MCF 10A (cell line): ENCODE data around the gene EXT2. TPM values are rescaled to one million over a fixed set of nuclear protein-coding genes. Genes with fewer than 3 reads are reported as not detected.
A peak's percentile ranks its signal among the peaks of the same experiment; 100 is the strongest.

Experiments
- BruUV-seq: library from RNA; stranded (reverse); fragments of 400-500 nt; replicated peaks from 2 replicates; lab custom pipeline; 2021; lab: Mats Ljungman, UMichigan
- CTCF ChIA-PET: fragments of 300-600 bp; sonication (Branson Sonifier 250); formaldehyde crosslinking; extraction: SDS; loops from one replicate; lab custom pipeline; 2021; ENCODE audit warnings: antibody characterized with exemption, inconsistent platforms; lab: Yijun Ruan, JAX
- POLR2A ChIA-PET: fragments of 300-600, 350-650 bp; sonication (Branson Sonifier 250); formaldehyde crosslinking; extraction: SDS; loops from one replicate; lab custom pipeline; 2020; ENCODE audit warnings: antibody characterized with exemption, inconsistent platforms; lab: Yijun Ruan, JAX
- DNase-seq: peaks from one replicate; pipeline ENCODE4 v3.0.0-alpha.2; 2018; ENCODE audit not compliant: unreplicated experiment
- H3K27ac Mint-ChIP-seq: one replicate; pipeline ENCODE4 v1.8.0; 2022; ENCODE audit warnings: mild to moderate bottlenecking, low read depth, mixed read lengths; ENCODE audit not compliant: unreplicated experiment
- H3K27me3 Mint-ChIP-seq: one replicate; pipeline ENCODE4 v1.8.0; 2022; ENCODE audit warnings: mixed read lengths; ENCODE audit not compliant: insufficient read depth, unreplicated experiment
- H3K36me3 Mint-ChIP-seq: one replicate; pipeline ENCODE4 v1.8.0; 2022; ENCODE audit warnings: mild to moderate bottlenecking, moderate library complexity, mixed read lengths; ENCODE audit not compliant: insufficient read depth, unreplicated experiment
- H3K4me1 Mint-ChIP-seq: one replicate; pipeline ENCODE4 v1.8.0; 2022; ENCODE audit warnings: mixed read lengths; ENCODE audit not compliant: insufficient read depth, unreplicated experiment
- H3K4me3 Mint-ChIP-seq: one replicate; pipeline ENCODE4 v1.8.0; 2022; ENCODE audit warnings: mild to moderate bottlenecking, moderate library complexity, mixed read lengths; ENCODE audit not compliant: unreplicated experiment
- H3K9me3 Mint-ChIP-seq: one replicate; pipeline ENCODE4 v1.8.0; 2022; ENCODE audit warnings: mixed read lengths; ENCODE audit not compliant: unreplicated experiment
- intact Hi-C: fragments of 100-400 bp; cut with micrococcal nuclease; formaldehyde crosslinking; loops from 2 replicates; pipeline ENCODE4 v1.14.1; 2022
- total RNA-seq: library from RNA; stranded (reverse); gene quantifications from 2 replicates; pipeline ENCODE4 v1.2.3, GENCODE V29; 2022
- TF ChIP-seq, protein P1 (sequence below): fragments of 200-600 bp; IDR thresholded peaks from one replicate; pipeline ENCODE4 v1.8.0; 2022; ENCODE audit warnings: antibody characterized with exemption, mild to moderate bottlenecking; ENCODE audit not compliant: unreplicated experiment

The EXT2 gene
- total RNA-seq, 1 experiment from 2014 or later, result 73.1 TPM

DNA sequence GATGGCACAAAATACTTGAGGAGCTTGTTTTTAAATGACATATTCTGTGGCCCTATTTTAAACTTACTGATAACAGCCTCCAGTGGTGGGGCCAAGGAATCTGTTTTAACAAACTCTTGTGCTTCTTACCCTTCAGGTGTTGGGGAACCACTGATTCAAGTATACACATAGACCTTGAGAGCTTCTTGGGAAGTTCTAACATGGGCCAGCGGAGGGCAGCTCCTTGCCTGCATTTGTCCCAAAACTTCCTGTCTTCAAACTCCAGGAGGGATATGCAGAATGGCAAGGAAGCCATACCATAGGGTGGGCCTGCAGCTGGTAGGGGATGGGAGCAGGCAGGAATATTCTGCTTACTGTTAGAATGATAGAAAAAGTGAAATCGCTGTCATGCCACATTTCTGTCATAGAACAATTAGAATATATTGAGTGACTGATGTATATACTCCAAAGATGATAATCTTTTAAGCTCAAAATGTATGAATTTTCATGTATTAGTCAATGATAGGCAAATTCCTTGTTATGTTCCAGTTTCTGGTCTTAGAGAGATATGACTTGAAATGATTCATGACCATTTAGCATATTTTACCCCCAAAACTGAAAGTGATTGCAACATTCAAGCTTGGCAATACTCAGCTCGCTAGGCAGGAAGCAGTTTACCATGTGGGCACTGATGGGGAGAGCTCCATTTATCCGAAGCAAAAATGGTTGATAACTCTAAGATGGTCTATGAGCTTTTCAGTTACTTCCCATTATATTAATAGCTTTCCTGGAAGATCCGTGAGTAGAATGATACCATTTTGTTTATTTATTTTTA is 9.2 kb downstream of the EXT2 start:
- TF ChIP-seq, protein P1, sequence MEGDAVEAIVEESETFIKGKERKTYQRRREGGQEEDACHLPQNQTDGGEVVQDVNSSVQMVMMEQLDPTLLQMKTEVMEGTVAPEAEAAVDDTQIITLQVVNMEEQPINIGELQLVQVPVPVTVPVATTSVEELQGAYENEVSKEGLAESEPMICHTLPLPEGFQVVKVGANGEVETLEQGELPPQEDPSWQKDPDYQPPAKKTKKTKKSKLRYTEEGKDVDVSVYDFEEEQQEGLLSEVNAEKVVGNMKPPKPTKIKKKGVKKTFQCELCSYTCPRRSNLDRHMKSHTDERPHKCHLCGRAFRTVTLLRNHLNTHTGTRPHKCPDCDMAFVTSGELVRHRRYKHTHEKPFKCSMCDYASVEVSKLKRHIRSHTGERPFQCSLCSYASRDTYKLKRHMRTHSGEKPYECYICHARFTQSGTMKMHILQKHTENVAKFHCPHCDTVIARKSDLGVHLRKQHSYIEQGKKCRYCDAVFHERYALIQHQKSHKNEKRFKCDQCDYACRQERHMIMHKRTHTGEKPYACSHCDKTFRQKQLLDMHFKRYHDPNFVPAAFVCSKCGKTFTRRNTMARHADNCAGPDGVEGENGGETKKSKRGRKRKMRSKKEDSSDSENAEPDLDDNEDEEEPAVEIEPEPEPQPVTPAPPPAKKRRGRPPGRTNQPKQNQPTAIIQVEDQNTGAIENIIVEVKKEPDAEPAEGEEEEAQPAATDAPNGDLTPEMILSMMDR, result no peak
- Mint-ChIP-seq H3K27me3 (no peaks in the 10 kb centered on the region), H3K4me3 (no peak overlapping the region), H3K4me1 (peaks cover 11% of the 10 kb centered on the region), H3K27ac (no peak overlapping the region), H3K36me3 (peaks cover 22% of the 10 kb centered on the region), H3K9me3 (no peaks in the 10 kb centered on the region)
- ChIA-PET CTCF (interaction anchor here (0.8 to 5.1 kb wide), 7 partner anchors 10 to 452 kb away, joined by 4 to 57 read pairs (median 5); partner anchors contain the start of gene EXT2), POLR2A (interaction anchor here (0.6 to 1.9 kb wide), 3 partner anchors 10 to 221 kb away, joined by 3 to 13 read pairs (median 3); partner anchors contain the start of gene EXT2)
- intact Hi-C loops, result no loop called here
- peak; percentile 2 for DNase-seq
- BruUV-seq, result no TSS peak

DNA sequence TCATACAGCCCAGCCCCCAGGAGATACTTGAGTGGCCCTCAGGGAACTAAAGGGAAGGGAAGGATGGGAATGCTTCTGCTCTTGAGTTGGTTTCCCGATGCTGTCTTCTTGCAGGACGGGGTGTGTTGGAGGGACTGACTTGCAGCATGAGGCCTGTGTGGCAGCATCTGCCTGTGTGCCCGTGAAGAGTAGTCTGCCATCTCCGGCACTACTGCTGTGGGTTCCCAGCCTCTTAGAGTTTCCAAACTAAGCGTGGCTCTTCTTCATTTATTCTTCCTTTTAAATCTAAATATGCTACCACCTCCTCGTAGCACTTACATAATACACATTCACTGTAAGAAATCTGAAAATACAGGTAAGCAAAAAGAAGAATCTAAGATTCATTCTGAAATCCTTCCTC is 12.8 kb downstream of the EXT2 start:
- no peaks in the 10 kb centered on the region for H3K9me3 Mint-ChIP-seq
- H3K36me3 Mint-ChIP-seq, result peaks cover 42% of the 10 kb centered on the region
- H3K4me3 Mint-ChIP-seq, result no peak overlapping the region
- no TSS peak for BruUV-seq
- H3K27me3 Mint-ChIP-seq, result no peaks in the 10 kb centered on the region
- intact Hi-C loops, result no loop called here
- H3K4me1 Mint-ChIP-seq, result peaks cover 13% of the 10 kb centered on the region
- peak overlapping the region; percentile 51 for H3K27ac Mint-ChIP-seq
- TF ChIP-seq, protein P1, result no peak
- CTCF ChIA-PET, result no interaction called here
- DNase-seq, result no peak
- POLR2A ChIA-PET, result no interaction called here

DNA sequence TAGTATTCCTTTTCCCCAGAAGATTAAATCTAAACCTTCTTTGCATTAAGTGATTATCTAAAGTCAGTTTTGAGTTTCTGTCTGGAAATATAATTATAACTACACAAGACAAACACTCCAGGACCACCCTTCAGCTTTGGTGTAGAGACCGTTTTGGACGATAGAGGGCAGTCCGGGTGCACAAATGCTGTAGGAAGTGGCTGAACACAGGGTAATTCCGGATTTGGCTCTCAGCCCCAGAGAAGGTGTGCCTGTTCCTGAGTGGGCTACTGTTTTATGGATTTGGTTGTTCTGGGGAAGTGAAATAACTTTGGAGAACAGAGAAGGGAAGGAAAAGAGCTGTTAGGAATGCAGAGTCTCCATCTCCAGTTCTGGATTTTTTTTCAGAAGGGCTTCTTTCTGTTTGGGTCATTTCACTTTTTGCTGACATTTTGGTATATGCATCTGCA is 14.8 kb downstream of the EXT2 start:
- ChIA-PET CTCF (interaction anchor here (0.6 to 2.1 kb wide), 20 partner anchors 9 to 310 kb away, joined by 3 to 15 read pairs (median 4); partner anchors contain the start of gene EXT2), POLR2A (interaction anchor here (1.1 kb wide), 1 partner anchor 15 kb away, joined by 4 read pairs; the partner anchor contains the start of gene EXT2)
- H3K4me1 Mint-ChIP-seq, result peaks cover 13% of the 10 kb centered on the region
- H3K4me3 Mint-ChIP-seq, result no peak overlapping the region
- no peak overlapping the region for H3K27ac Mint-ChIP-seq
- no peaks in the 10 kb centered on the region for H3K27me3 Mint-ChIP-seq
- H3K36me3 Mint-ChIP-seq, result peaks cover 48% of the 10 kb centered on the region
- no TSS peak for BruUV-seq
- no peaks in the 10 kb centered on the region for H3K9me3 Mint-ChIP-seq
- DNase-seq, result peak; percentile 56
- intact Hi-C loops, result loop anchor here (5.0 kb wide), 1 partner anchor 427 kb away; no protein-coding TSS in a partner anchor
- TF ChIP-seq, protein P1, result peak; percentile 61
